Measurements from ENCODE around the gene VANGL1.

VANGL1 gene

DNA sequence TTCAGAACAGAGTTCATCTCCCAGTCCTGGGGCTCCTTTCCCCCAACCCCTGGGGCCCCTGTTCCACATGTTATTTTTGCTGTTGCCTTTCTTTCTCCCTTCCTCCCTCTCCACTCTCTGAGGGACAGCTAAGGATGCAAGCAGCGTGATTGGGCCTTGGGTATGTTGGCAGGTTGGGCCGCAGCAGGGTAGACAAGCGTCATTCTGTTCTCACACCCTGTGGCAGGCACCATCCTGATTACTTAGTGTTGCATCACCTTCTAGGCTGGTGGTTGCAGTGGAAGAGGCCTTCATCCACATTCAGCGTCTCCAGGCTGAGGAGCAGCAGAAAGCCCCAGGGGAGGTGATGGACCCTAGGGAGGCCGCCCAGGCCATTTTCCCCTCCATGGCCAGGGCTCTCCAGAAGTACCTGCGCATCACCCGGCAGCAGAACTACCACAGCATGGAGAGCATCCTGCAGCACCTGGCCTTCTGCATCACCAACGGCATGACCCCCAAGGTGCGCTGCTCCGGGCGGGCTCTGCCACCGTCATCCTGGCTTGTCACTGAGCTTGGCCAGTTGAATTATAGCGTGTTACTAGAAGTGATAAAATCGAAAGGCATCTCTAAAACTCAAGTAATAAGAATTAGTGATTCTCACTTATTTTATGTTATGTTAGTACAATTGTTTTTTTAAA, 43.4 kb downstream of the VANGL1 start:
- Histone ChIP-seq H3K27ac (ENCODE audit: low read length) (no peak overlapping the region), H3K9me3 (ENCODE audit: insufficient read depth, low read depth, low read length) (no peaks in the 10 kb centered on the region), H3K36me3 (ENCODE audit: insufficient read depth, low read depth, low read length) (peaks cover 46% of the 10 kb centered on the region), H3K4me1 (ENCODE audit: insufficient read depth, low read length) (no peaks in the 10 kb centered on the region), H3K27me3 (ENCODE audit: insufficient read depth, low read length) (no peaks in the 10 kb centered on the region), H3K4me3 (ENCODE audit: low read length) (no peak overlapping the region), H3K9ac (ENCODE audit: low read depth, low read length) (no peak overlapping the region)

DNA sequence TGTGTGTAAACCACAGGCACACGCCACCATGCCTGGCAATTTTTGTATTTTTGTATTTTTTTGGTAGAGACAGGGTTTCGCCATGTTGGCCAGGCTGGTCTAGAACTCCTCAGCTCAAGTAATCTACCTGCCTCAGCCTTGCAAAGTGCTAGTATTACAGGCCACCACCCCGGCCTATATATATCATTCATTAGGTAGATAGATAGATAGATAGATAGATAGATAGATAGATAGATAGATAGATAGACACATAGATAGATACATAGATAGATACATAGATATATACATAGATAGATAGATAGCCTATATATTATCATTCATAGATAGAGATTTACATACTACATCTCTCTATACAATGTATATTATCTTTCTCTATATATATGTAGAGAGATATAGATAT, 46.0 kb downstream of the VANGL1 start:
- H3K4me1 ChIP-seq (ENCODE audit: insufficient read depth, low read length) = no peaks in the 10 kb centered on the region
- peaks cover 69% of the 10 kb centered on the region for H3K36me3 ChIP-seq (ENCODE audit: insufficient read depth, low read depth, low read length)
- no peak overlapping the region for H3K27ac ChIP-seq (ENCODE audit: low read length)
- H3K27me3 ChIP-seq (ENCODE audit: insufficient read depth, low read length) = no peaks in the 10 kb centered on the region
- H3K9ac ChIP-seq (ENCODE audit: low read depth, low read length) = no peak overlapping the region
- no peaks in the 10 kb centered on the region for H3K9me3 ChIP-seq (ENCODE audit: insufficient read depth, low read depth, low read length)
- H3K4me3 ChIP-seq (ENCODE audit: low read length) = no peak overlapping the region

DNA sequence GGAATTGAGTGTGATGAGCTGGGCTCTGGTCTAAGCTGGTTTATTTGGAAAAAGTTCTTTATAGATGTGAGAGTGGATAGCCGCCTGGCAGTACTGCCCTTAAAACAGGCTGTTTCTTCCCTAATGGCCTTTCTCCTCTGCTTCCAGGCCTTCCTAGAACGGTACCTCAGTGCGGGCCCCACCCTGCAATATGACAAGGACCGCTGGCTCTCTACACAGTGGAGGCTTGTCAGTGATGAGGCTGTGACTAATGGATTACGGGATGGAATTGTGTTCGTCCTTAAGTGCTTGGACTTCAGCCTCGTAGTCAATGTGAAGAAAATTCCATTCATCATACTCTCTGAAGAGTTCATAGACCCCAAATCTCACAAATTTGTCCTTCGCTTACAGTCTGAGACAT, 49.2 kb downstream of the VANGL1 start:
- H3K9me3 ChIP-seq (ENCODE audit: insufficient read depth, low read depth, low read length) = no peaks in the 10 kb centered on the region

DNA sequence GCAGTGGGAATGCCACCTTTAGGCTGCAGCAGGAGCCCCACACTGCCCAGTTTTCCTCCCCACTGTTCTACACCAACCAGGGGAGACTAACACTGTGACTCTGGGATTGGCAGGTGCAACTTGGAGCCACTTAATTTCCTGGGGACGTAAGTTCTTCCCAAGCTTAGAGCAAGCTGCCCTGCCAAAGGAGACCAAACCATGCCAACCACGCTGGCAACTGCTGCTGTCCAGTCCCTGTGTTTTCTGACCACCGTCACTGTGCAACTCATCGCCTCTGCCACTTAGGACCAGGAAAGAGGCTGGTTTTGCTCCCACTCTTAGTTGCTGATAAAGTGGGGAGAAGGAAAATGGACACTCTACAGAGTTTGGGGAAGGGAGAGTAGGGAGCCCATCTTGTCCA, 50.5 kb downstream of the VANGL1 start:
- Histone ChIP-seq H3K4me1 (ENCODE audit: insufficient read depth, low read length) (0 out of 2 replicates have a peak, but pooled peaks cover 2% of the 10 kb centered on the region), H3K4me3 (ENCODE audit: low read length) (no peak overlapping the region), H3K9ac (ENCODE audit: low read depth, low read length) (no peak overlapping the region), H3K36me3 (ENCODE audit: insufficient read depth, low read depth, low read length) (peaks cover 32% of the 10 kb centered on the region), H3K9me3 (ENCODE audit: insufficient read depth, low read depth, low read length) (no peaks in the 10 kb centered on the region), H3K27ac (ENCODE audit: low read length) (no peak overlapping the region), H3K27me3 (ENCODE audit: insufficient read depth, low read length) (no peaks in the 10 kb centered on the region)

More for the DNA sequence above, 49.2 kb downstream of the VANGL1 start:
- H3K4me1 ChIP-seq (ENCODE audit: insufficient read depth, low read length) = 0 out of 2 replicates have a peak, but pooled peaks cover 2% of the 10 kb centered on the region
- no peak overlapping the region for H3K4me3 ChIP-seq (ENCODE audit: low read length)
- H3K36me3 ChIP-seq (ENCODE audit: insufficient read depth, low read depth, low read length) = peaks cover 42% of the 10 kb centered on the region
- H3K27me3 ChIP-seq (ENCODE audit: insufficient read depth, low read length) = no peaks in the 10 kb centered on the region
- H3K27ac ChIP-seq (ENCODE audit: low read length) = no peak overlapping the region
- H3K9ac ChIP-seq (ENCODE audit: low read depth, low read length) = no peak overlapping the region

GRCh38 chr1:115694805-115695204, 53.0 kb downstream of the VANGL1 start:
- Histone ChIP-seq H3K27me3 (ENCODE audit: insufficient read depth, low read length) (no peaks in the 10 kb centered on the region), H3K27ac (ENCODE audit: low read length) (no peak overlapping the region), H3K36me3 (ENCODE audit: insufficient read depth, low read depth, low read length) (peaks cover 26% of the 10 kb centered on the region), H3K9me3 (ENCODE audit: insufficient read depth, low read depth, low read length) (no peaks in the 10 kb centered on the region), H3K9ac (ENCODE audit: low read depth, low read length) (no peak overlapping the region), H3K4me1 (ENCODE audit: insufficient read depth, low read length) (0 out of 2 replicates have a peak, but pooled peaks cover 2% of the 10 kb centered on the region), H3K4me3 (ENCODE audit: low read length) (no peak overlapping the region)

DNA sequence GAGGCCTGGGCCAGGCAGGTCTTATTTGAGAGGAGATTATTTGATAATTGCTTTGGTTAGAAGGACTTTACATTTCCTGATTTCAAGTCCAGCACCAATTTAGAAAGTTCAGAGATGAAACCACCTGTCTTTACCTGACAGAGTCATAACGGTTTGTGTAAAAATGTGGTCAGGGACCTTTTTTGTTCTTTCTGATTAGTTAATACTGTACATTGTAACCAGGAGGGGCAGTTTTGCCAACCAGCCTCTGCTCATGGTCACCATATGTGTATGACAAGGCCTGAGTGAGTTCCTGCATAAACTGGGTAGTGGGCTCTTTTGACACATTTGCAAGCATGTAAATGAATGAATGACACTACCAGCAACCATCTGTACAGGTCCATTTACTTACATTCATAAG, 55.8 kb downstream of the VANGL1 start:
- no peaks in the 10 kb centered on the region for H3K27me3 ChIP-seq (ENCODE audit: insufficient read depth, low read length)
- H3K9me3 ChIP-seq (ENCODE audit: insufficient read depth, low read depth, low read length) = no peaks in the 10 kb centered on the region
- H3K4me1 ChIP-seq (ENCODE audit: insufficient read depth, low read length) = 0 out of 2 replicates have a peak, but pooled peaks cover 2% of the 10 kb centered on the region

GRCh38 chr1:115701090-115701489, 59.3 kb downstream of the VANGL1 start:
- Histone ChIP-seq H3K9me3 (ENCODE audit: insufficient read depth, low read depth, low read length) (no peaks in the 10 kb centered on the region), H3K27me3 (ENCODE audit: insufficient read depth, low read length) (no peaks in the 10 kb centered on the region), H3K4me3 (ENCODE audit: low read length) (no peak overlapping the region), H3K9ac (ENCODE audit: low read depth, low read length) (no peak overlapping the region), H3K36me3 (ENCODE audit: insufficient read depth, low read depth, low read length) (no peaks in the 10 kb centered on the region), H3K27ac (ENCODE audit: low read length) (no peak overlapping the region), H3K4me1 (ENCODE audit: insufficient read depth, low read length) (no peaks in the 10 kb centered on the region)

More for the DNA sequence above, 55.8 kb downstream of the VANGL1 start:
- H3K4me3 ChIP-seq (ENCODE audit: low read length) = no peak overlapping the region
- no peak overlapping the region for H3K27ac ChIP-seq (ENCODE audit: low read length)
- no peak overlapping the region for H3K9ac ChIP-seq (ENCODE audit: low read depth, low read length)
- no peaks in the 10 kb centered on the region for H3K36me3 ChIP-seq (ENCODE audit: insufficient read depth, low read depth, low read length)

DNA sequence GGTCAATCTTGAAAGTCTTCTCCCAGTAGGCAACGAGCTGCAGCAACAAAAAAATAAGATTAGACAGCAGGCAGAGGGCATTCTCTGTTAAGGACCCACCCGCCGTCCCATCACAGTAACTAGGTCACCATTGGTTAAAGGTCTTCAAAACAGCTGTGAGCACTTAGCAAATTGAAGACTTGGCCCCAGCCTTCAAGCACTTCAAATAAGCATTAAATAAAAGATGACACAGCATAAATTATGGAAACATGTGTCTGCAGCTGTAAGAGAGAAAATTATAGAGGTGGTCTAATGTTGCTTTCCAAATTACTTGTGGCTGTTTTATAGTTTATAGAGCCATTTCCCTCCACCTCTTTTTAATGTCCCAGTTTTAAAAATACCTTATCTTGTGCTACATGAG, 61.2 kb downstream of the VANGL1 start:
- no peaks in the 10 kb centered on the region for H3K36me3 ChIP-seq (ENCODE audit: insufficient read depth, low read depth, low read length)
- no peak overlapping the region for H3K9ac ChIP-seq (ENCODE audit: low read depth, low read length)
- no peak overlapping the region for H3K4me3 ChIP-seq (ENCODE audit: low read length)
- peaks cover 4% of the 10 kb centered on the region; the same call in 1 of the 2 replicates for H3K4me1 ChIP-seq (ENCODE audit: insufficient read depth, low read length)
- no peaks in the 10 kb centered on the region for H3K9me3 ChIP-seq (ENCODE audit: insufficient read depth, low read depth, low read length)
- H3K27ac ChIP-seq (ENCODE audit: low read length) = no peak overlapping the region
- H3K27me3 ChIP-seq (ENCODE audit: insufficient read depth, low read length) = no peaks in the 10 kb centered on the region

GRCh38 chr1:115705085-115705951, 63.5 kb downstream of the VANGL1 start:
- no peaks in the 10 kb centered on the region for H3K27me3 ChIP-seq (ENCODE audit: insufficient read depth, low read length)
- H3K27ac ChIP-seq (ENCODE audit: low read length) = no peak overlapping the region
- no peak overlapping the region for H3K9ac ChIP-seq (ENCODE audit: low read depth, low read length)
- no peaks in the 10 kb centered on the region for H3K36me3 ChIP-seq (ENCODE audit: insufficient read depth, low read depth, low read length)
- no peaks in the 10 kb centered on the region for H3K9me3 ChIP-seq (ENCODE audit: insufficient read depth, low read depth, low read length)
- H3K4me1 ChIP-seq (ENCODE audit: insufficient read depth, low read length) = peaks cover 4% of the 10 kb centered on the region; the same call in 1 of the 2 replicates
- no peak overlapping the region for H3K4me3 ChIP-seq (ENCODE audit: low read length)

- no peaks in the 10 kb centered on the region for H3K36me3 ChIP-seq (ENCODE audit: insufficient read depth, low read depth, low read length)
- H3K27ac ChIP-seq (ENCODE audit: low read length) = no peak overlapping the region
- H3K9me3 ChIP-seq (ENCODE audit: insufficient read depth, low read depth, low read length) = no peaks in the 10 kb centered on the region
- H3K4me1 ChIP-seq (ENCODE audit: insufficient read depth, low read length) = peaks cover 4% of the 10 kb centered on the region; the same call in 1 of the 2 replicates
- H3K27me3 ChIP-seq (ENCODE audit: insufficient read depth, low read length) = no peaks in the 10 kb centered on the region
- H3K4me3 ChIP-seq (ENCODE audit: low read length) = no peak overlapping the region
- H3K9ac ChIP-seq (ENCODE audit: low read depth, low read length) = no peak overlapping the region
These were observed 64.2 kb downstream of the VANGL1 start for GRCh38 chr1:115705963-115706362.

DNA sequence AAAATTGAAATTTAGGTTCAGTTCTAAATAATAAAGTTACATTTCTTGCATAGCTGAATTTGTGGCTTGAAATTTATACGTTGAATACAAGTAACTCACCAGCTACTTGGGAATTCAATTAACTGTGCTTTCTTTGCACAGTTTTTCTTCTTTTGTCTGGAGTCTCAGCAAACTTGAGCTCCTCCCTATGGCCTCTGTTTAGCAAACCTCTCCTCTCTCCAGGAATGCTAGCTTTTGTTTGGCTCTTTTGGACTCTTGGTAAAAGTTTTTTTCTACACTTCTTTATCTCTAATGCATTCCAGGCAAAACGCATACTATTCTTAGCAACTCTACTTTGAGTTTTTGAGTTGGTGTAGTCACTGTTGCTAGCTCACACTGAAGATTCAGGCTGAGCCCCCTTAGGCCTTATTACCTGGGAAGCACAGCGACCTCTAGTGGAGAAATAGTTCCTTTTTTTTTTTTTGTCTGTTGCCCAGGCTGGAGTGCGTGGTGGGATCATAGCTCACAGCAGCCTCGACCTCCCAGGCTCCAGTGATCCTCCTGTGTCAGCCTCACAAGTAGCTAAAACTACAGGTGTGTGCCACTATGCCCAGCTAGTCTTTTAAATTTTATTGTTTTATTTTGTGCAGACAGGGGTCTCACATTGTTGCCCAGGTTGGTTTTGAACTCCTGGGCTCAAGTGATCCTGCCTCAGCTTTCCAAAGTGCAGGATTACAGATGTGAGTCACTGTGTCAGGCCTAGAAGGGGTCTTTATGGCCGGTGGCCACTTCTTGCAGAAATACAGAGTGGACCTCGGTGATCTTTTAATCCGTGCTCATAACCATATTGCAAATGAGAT, 65.0 kb downstream of the VANGL1 start:
- H3K4me1 ChIP-seq (ENCODE audit: insufficient read depth, low read length) = peaks cover 4% of the 10 kb centered on the region; the same call in 1 of the 2 replicates
- H3K9ac ChIP-seq (ENCODE audit: low read depth, low read length) = no peak overlapping the region
- H3K27ac ChIP-seq (ENCODE audit: low read length) = no peak overlapping the region

More for the DNA sequence above, 65.0 kb downstream of the VANGL1 start:
- Histone ChIP-seq H3K36me3 (ENCODE audit: insufficient read depth, low read depth, low read length) (no peaks in the 10 kb centered on the region), H3K27me3 (ENCODE audit: insufficient read depth, low read length) (no peaks in the 10 kb centered on the region), H3K9me3 (ENCODE audit: insufficient read depth, low read depth, low read length) (no peaks in the 10 kb centered on the region), H3K4me3 (ENCODE audit: low read length) (no peak overlapping the region)

Measured in iPS-20b (cell line).